Natural killer cell (primary cell): Measurements from ENCODE around the gene EPG5. TPM values are rescaled to one million over a fixed set of nuclear protein-coding genes. Genes with fewer than 3 reads are reported as not detected.

ENCODE experiments used
- ATAC-seq, 3 donors: fragments of 150-1000 bp in 2 of 3; fragments of 200-7000 bp in 1 of 3; cut with Tn5 transposase; 1 replicate in 1 of 3; 2 replicates in 2 of 3; pipeline ENCODE4 v1.10.0; 2021; ENCODE audit warnings: mild to moderate bottlenecking in 2 of 3, moderate library complexity in 2 of 3
- DNase-seq, 2 donors: peaks; one replicate each; pipeline versions ENCODE4 v3.0.0 to v3.0.0-alpha.2; 2013 to 2021; ENCODE audit warnings: mixed read lengths in 1 of 2
- H3K27ac ChIP-seq: one replicate; pipeline ENCODE4 v1.5.1; 2013; ENCODE audit warnings: mild to moderate bottlenecking, low read length
- H3K27me3 ChIP-seq: one replicate; pipeline ENCODE4 v1.6.1; 2013; ENCODE audit warnings: low read length; ENCODE audit not compliant: control insufficient read depth, insufficient read depth
- H3K36me3 ChIP-seq: one replicate; pipeline ENCODE4 v1.6.1; 2013; ENCODE audit warnings: low read length; ENCODE audit not compliant: control insufficient read depth, insufficient read depth
- H3K4me1 ChIP-seq: one replicate; pipeline ENCODE4 v1.6.1; 2013; ENCODE audit warnings: low read length; ENCODE audit not compliant: control insufficient read depth, insufficient read depth
- H3K4me3 ChIP-seq: one replicate; pipeline ENCODE4 v1.5.1; 2013; ENCODE audit warnings: low read length
- H3K9me3 ChIP-seq: one replicate; pipeline ENCODE4 v1.6.1; 2013; ENCODE audit warnings: low read length; ENCODE audit not compliant: control insufficient read depth, insufficient read depth
- H3K27ac Mint-ChIP-seq, 2 donors: one replicate each; pipeline ENCODE4 v1.8.0; 2022; ENCODE audit warnings: mild to moderate bottlenecking in 2 of 2, mixed read lengths in 2 of 2, moderate library complexity in 1 of 2
- H3K27me3 Mint-ChIP-seq, 2 donors: one replicate each; pipeline ENCODE4 v1.8.0; 2022; ENCODE audit warnings: low read depth in 2 of 2, mixed read lengths in 2 of 2
- H3K36me3 Mint-ChIP-seq: one replicate; pipeline ENCODE4 v1.8.0; 2022; ENCODE audit warnings: mixed read lengths
- H3K4me1 Mint-ChIP-seq, 2 donors: one replicate each; pipeline ENCODE4 v1.8.0; 2022; ENCODE audit warnings: mixed read lengths in 2 of 2
- H3K4me3 Mint-ChIP-seq: one replicate; pipeline ENCODE4 v1.8.0; 2022; ENCODE audit warnings: mild to moderate bottlenecking, moderate library complexity, mixed read lengths
- H3K9me3 Mint-ChIP-seq, 2 donors: one replicate each; pipeline ENCODE4 v1.8.0; 2022; ENCODE audit warnings: mixed read lengths in 2 of 2
- WGBS: methylation state at CpG from one replicate; pipeline ENCODE4 v1.1.7; 2013; ENCODE audit warnings: missing lambda C conversion rate; ENCODE audit not compliant: insufficient coverage; 5-methylcytosine and 5-hydroxymethylcytosine counted together
- intact Hi-C: fragments of 100-400 bp; cut with micrococcal nuclease; formaldehyde crosslinking; loops from one replicate; pipeline ENCODE4 v1.14.2; 2022
- total RNA-seq, 4 donors: library from RNA; stranded (reverse); fragments of 120-200 nt in 1 of 4; gene quantifications; one replicate each; pipeline versions ENCODE4 v1.2.3 to v1.2.4, GENCODE V29; 2013 to 2022
- TF ChIP-seq, protein P1 (sequence below): fragments of 200-600 bp; IDR thresholded peaks from one replicate; pipeline ENCODE4 v1.8.0; 2022; ENCODE audit warnings: antibody characterized with exemption

Gene EPG5
- total RNA-seq, 3 donors from 2014 or later (not counting 1 experiment from before 2014, with no cell fraction given), result 81.3 to 133 (median 99.6) TPM

GRCh38 chr18:45939236-45939635 lies 27.9 kb downstream of the EPG5 start:
- H3K36me3 ChIP-seq, result peaks cover 55% of the 10 kb centered on the region
- H3K27ac ChIP-seq, result peak overlapping the region; percentile 79

DNA sequence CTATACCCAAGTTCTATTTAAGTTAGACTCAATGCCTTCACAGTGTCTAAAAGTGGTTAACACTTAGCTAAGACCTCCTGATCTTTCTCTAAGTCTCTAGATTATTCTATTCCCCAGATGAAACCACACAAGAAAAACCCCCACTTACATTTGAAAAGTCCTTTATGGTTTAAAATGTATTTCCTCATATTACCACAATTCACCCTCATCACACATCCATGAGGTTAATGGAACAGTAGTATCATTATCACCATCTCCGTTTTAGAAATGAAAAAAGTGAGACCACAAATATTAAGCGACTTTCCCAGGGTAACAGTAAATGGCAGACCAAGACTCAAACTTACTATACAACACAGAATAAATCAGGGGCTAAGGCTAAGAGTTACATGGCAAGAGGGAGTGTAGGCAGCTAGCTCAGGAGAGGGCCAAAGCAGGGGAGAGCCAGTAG lies 28.6 kb downstream of the EPG5 start:
- peaks cover 49% of the 10 kb centered on the region for H3K36me3 ChIP-seq
- intact Hi-C loops, result loop anchor here (1.0 to 2.0 kb wide), 5 partner anchors 24 to 251 kb away; partner anchors contain the start of gene EPG5
- H3K4me3 Mint-ChIP-seq, result peak overlapping the region; percentile 83

More at GRCh38 chr18:45939236-45939635, 27.9 kb downstream of the EPG5 start:
- Histone ChIP-seq H3K27me3 (no peaks in the 10 kb centered on the region), H3K4me3 (no peak overlapping the region), H3K4me1 (peaks cover 19% of the 10 kb centered on the region), H3K9me3 (no peaks in the 10 kb centered on the region)
- intact Hi-C loops, result loop anchor here (2.0 kb wide), 1 partner anchor 36 kb away; no protein-coding TSS in a partner anchor
- DNase-seq (no peak), ATAC-seq (no peak)
- Mint-ChIP-seq H3K27me3 (no peaks in the 10 kb centered on the region), H3K27ac (peak overlapping the region; percentile 86 to 89), H3K36me3 (peaks cover 45% of the 10 kb centered on the region), H3K4me3 (peak overlapping the region; percentile 83), H3K4me1 (peaks cover 47 to 51% of the 10 kb centered on the region in 2 donors), H3K9me3 (no peaks in the 10 kb centered on the region)
- 44% methylated on average over 1 of the region's 2 CpGs for WGBS
- TF ChIP-seq, protein P1, sequence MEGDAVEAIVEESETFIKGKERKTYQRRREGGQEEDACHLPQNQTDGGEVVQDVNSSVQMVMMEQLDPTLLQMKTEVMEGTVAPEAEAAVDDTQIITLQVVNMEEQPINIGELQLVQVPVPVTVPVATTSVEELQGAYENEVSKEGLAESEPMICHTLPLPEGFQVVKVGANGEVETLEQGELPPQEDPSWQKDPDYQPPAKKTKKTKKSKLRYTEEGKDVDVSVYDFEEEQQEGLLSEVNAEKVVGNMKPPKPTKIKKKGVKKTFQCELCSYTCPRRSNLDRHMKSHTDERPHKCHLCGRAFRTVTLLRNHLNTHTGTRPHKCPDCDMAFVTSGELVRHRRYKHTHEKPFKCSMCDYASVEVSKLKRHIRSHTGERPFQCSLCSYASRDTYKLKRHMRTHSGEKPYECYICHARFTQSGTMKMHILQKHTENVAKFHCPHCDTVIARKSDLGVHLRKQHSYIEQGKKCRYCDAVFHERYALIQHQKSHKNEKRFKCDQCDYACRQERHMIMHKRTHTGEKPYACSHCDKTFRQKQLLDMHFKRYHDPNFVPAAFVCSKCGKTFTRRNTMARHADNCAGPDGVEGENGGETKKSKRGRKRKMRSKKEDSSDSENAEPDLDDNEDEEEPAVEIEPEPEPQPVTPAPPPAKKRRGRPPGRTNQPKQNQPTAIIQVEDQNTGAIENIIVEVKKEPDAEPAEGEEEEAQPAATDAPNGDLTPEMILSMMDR, result no peak

DNA sequence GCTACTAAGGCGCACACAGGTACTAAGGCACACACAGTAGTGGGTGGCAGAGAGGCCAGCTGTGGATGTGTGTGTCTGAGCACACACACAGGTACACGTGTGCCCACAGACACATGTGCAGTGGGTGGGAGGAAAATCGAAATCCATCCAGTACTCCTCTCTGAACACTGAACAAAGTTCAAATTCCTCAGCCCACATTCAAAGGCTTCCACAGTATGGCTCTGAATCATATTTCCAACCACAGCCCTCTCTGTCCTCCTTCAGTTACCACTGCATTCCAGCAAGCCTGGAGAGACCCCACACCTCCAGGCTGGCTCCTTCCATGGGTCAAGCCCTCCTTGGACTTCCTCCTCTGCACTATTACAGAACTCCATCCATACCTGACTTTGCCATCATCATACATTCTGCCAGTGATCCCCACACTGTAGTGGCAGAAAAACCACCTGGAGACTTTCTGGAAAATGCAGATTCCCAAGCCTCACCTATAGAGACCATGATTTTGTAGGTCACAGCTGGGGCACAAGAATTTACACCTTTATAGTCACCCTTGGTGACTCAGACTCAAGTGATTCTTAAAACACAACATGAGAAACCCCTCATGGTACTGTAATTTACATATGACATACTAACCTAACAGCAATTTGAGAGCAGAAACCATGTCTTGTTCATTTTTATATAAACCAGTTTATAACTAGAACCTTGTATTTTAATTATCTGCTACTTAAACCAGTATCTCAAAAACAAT lies 31.4 kb downstream of the EPG5 start:
- intact Hi-C loops, result no loop called here
- H3K27ac Mint-ChIP-seq, result peak overlapping the region; percentile 58 to 74

More for the DNA sequence above, 28.6 kb downstream of the EPG5 start:
- Histone ChIP-seq H3K27ac (peak overlapping the region; percentile 79), H3K9me3 (no peaks in the 10 kb centered on the region), H3K27me3 (no peaks in the 10 kb centered on the region), H3K4me3 (no peak overlapping the region), H3K4me1 (peaks cover 19% of the 10 kb centered on the region)
- TF ChIP-seq, protein P1, result no peak
- Mint-ChIP-seq H3K27ac (peak overlapping the region; percentile 86 to 89), H3K36me3 (peaks cover 38% of the 10 kb centered on the region), H3K9me3 (no peaks in the 10 kb centered on the region), H3K4me1 (peaks cover 47 to 51% of the 10 kb centered on the region in 2 donors), H3K27me3 (no peaks in the 10 kb centered on the region)
- ATAC-seq (peak; percentile 79 to 92 (median 91)), DNase-seq (peak in 1 of 2 donors; percentile 72)
- no CpG with 5 or more reads among the region's 2 CpGs for WGBS

More for the DNA sequence above, 31.4 kb downstream of the EPG5 start:
- Histone ChIP-seq H3K9me3 (no peaks in the 10 kb centered on the region), H3K27ac (no peak overlapping the region), H3K4me1 (peaks cover 19% of the 10 kb centered on the region), H3K27me3 (no peaks in the 10 kb centered on the region), H3K36me3 (peaks cover 46% of the 10 kb centered on the region), H3K4me3 (no peak overlapping the region)
- H3K27me3 Mint-ChIP-seq, result no peaks in the 10 kb centered on the region
- peaks cover 45 to 47% of the 10 kb centered on the region in 2 donors for H3K4me1 Mint-ChIP-seq
- TF ChIP-seq, protein P1, result no peak
- no peaks in the 10 kb centered on the region for H3K9me3 Mint-ChIP-seq
- 95% methylated on average over 3 of the region's 3 CpGs for WGBS
- no peak overlapping the region for H3K4me3 Mint-ChIP-seq
- peaks cover 44% of the 10 kb centered on the region for H3K36me3 Mint-ChIP-seq
- ATAC-seq, result no peak
- DNase-seq, result no peak
